Measurements from ENCODE around the gene TRPV2.
"Not testable (repeated sequence)": the region's sequence is repeated elsewhere in the genome, so short reads cannot be mapped to it uniquely, and the experiment has no call there.

TRPV2 gene

GRCh38 chr17:16439811-16440351, 24.5 kb downstream of the TRPV2 start:
- no peaks in the 10 kb centered on the region for H3K9me3 ChIP-seq (ENCODE audit: severe bottlenecking)
- no peaks in the 10 kb centered on the region for H3K27me3 ChIP-seq (ENCODE audit: insufficient read depth, low read depth, severe bottlenecking)
- H3K4me3 ChIP-seq (ENCODE audit: low read depth, low read length), result peak overlapping the region; percentile 90
- no peak for TF ChIP-seq CTCF (IDR thresholded peaks at IDR 0.05; ENCODE audit: low read depth, low read length)
- H3K36me3 ChIP-seq, result peaks cover 60% of the 10 kb centered on the region
- no peak for DNase-seq
- H3K27ac ChIP-seq, result peak overlapping the region; percentile 88

- Histone ChIP-seq H3K4me3 (ENCODE audit: low read depth, low read length) (peak overlapping the region; percentile 90), H3K36me3 (peaks cover 63% of the 10 kb centered on the region), H3K27ac (peak overlapping the region; percentile 24)
- H3K27me3 ChIP-seq (ENCODE audit: insufficient read depth, low read depth, severe bottlenecking); DNase-seq; H3K9me3 ChIP-seq (ENCODE audit: severe bottlenecking): not testable (repeated sequence)
Measured at GRCh38 chr17:16440354-16440753, 25.0 kb downstream of the TRPV2 start.

GRCh38 chr17:16440901-16441629, 25.7 kb downstream of the TRPV2 start:
- no peaks in the 10 kb centered on the region for H3K27me3 ChIP-seq (ENCODE audit: insufficient read depth, low read depth, severe bottlenecking)
- no peak for TF ChIP-seq CTCF (IDR thresholded peaks at IDR 0.05; ENCODE audit: low read depth, low read length)
- no peak overlapping the region; the same call in 1 of the 2 replicates for H3K27ac ChIP-seq
- H3K9me3 ChIP-seq (ENCODE audit: severe bottlenecking), result no peaks in the 10 kb centered on the region
- no peak for DNase-seq
- peaks cover 65% of the 10 kb centered on the region for H3K36me3 ChIP-seq
- no peak overlapping the region for H3K4me3 ChIP-seq (ENCODE audit: low read depth, low read length)

GRCh38 chr17:16442141-16442540, 26.8 kb downstream of the TRPV2 start:
- H3K9me3 ChIP-seq (ENCODE audit: severe bottlenecking), result no peaks in the 10 kb centered on the region
- no peak overlapping the region for H3K4me3 ChIP-seq (ENCODE audit: low read depth, low read length)
- no peak for DNase-seq
- 0 out of 2 replicates have a peak overlapping the region, but pooled peaks have one; percentile 9 for H3K27ac ChIP-seq
- TF ChIP-seq CTCF (IDR thresholded peaks at IDR 0.05; ENCODE audit: low read depth, low read length), result no peak
- peaks cover 70% of the 10 kb centered on the region for H3K36me3 ChIP-seq
- no peaks in the 10 kb centered on the region for H3K27me3 ChIP-seq (ENCODE audit: insufficient read depth, low read depth, severe bottlenecking)

- no peak for DNase-seq
- no peaks in the 10 kb centered on the region for H3K9me3 ChIP-seq (ENCODE audit: severe bottlenecking)
- H3K4me3 ChIP-seq (ENCODE audit: low read depth, low read length), result no peak overlapping the region
- no peak for TF ChIP-seq CTCF (IDR thresholded peaks at IDR 0.05; ENCODE audit: low read depth, low read length)
- peak overlapping the region; percentile 28; the same call in 1 of the 2 replicates for H3K27ac ChIP-seq
- no peaks in the 10 kb centered on the region for H3K27me3 ChIP-seq (ENCODE audit: insufficient read depth, low read depth, severe bottlenecking)
- H3K36me3 ChIP-seq, result peaks cover 76% of the 10 kb centered on the region
Measured at GRCh38 chr17:16442594-16443510, 27.5 kb downstream of the TRPV2 start.
